GM12878 (cell line): ENCODE data around the gene FNIP1. TPM values are rescaled to one million over a fixed set of nuclear protein-coding genes. Genes with fewer than 3 reads are reported as not detected.

Source experiments
- ATAC-seq: fragments of 200-7000 bp; cut with Tn5 transposase; 3 replicates; pipeline ENCODE4 v1.9.1; 2020; ENCODE audit warnings: mild to moderate bottlenecking, moderate library complexity
- BruUV-seq: library from RNA; stranded (reverse); fragments of 400-500 nt; replicated peaks from 2 replicates; lab custom pipeline; 2021; lab: Mats Ljungman, UMichigan
- CTCF ChIA-PET: fragments of 300-600 bp; sonication (Branson Sonifier 250); formaldehyde crosslinking; extraction: SDS; loops from one replicate; lab custom pipeline; 2021; ENCODE audit warnings: inconsistent platforms; lab: Yijun Ruan, JAX
- POLR2A ChIA-PET: fragments of 350-600 bp; formaldehyde crosslinking; extraction: SDS; loops from one replicate; lab custom pipeline; 2021; ENCODE audit warnings: inconsistent platforms; lab: Charles Lee
- RAD21 ChIA-PET: fragments of 300-600 bp; sonication (Branson Sonifier 250); formaldehyde crosslinking; loops from one replicate; lab custom pipeline; 2023; ENCODE audit warnings: antibody characterized with exemption; ENCODE audit not compliant: unreplicated experiment; lab: Charles Lee
- SMC1A ChIA-PET: fragments of 300-600 bp; sonication (Branson Sonifier 250); formaldehyde crosslinking; loops from one replicate; lab custom pipeline; 2023; ENCODE audit not compliant: unreplicated experiment, uncharacterized antibody; lab: Charles Lee
- DNase-seq: peaks from one replicate; pipeline ENCODE4 v3.0.0-alpha.2; 2011; ENCODE audit warnings: low read depth, low spot score
- FAIRE-seq: peaks from 3 replicates; lab custom pipeline; 2011; peaks lifted over from hg19 to GRCh38; lab: Jason Lieb, UNC
- H2AFZ ChIP-seq: 2 replicates; pipeline ENCODE4 v1.6.0; 2011; ENCODE audit warnings: low read depth, low read length, control low read depth; ENCODE audit not compliant: control insufficient read depth
- H3K27ac ChIP-seq: 2 replicates; pipeline ENCODE4 v1.5.1; 2011; ENCODE audit warnings: control low read depth; ENCODE audit not compliant: control insufficient read depth, insufficient read depth
- H3K27me3 ChIP-seq, 2 experiments: replicated peaks in 1 of 2; 2 replicates each; pipeline versions ENCODE4 v1.6.0 to v1.6.1; 2011; ENCODE audit warnings: low read length in 1 of 2; ENCODE audit not compliant: control insufficient read depth in 2 of 2, insufficient read depth in 2 of 2
- H3K36me3 ChIP-seq, 2 experiments: 2 replicates each; pipeline ENCODE4 v1.5.1; 2011; ENCODE audit warnings: low read length in 1 of 2; ENCODE audit not compliant: control insufficient read depth in 2 of 2, insufficient read depth in 2 of 2
- H3K4me1 ChIP-seq: 2 replicates; pipeline ENCODE4 v1.6.1; 2011; ENCODE audit warnings: mild to moderate bottlenecking, low read length, moderate library complexity, mixed read lengths; ENCODE audit not compliant: control insufficient read depth, insufficient read depth
- H3K4me2 ChIP-seq: 2 replicates; pipeline ENCODE4 v1.6.0; 2011; ENCODE audit warnings: control low read depth; ENCODE audit not compliant: control insufficient read depth, insufficient read depth
- H3K4me3 ChIP-seq: fragments of 200-600 bp; sonication (generic); 2 replicates; pipeline ENCODE4 v1.5.1; 2016
- H3K79me2 ChIP-seq: 2 replicates; pipeline ENCODE4 v1.6.0; 2011; ENCODE audit warnings: low read length; ENCODE audit not compliant: control insufficient read depth, insufficient read depth
- H3K9ac ChIP-seq: 2 replicates; pipeline ENCODE4 v1.8.0; 2011; ENCODE audit warnings: low read length, control low read depth, mixed read lengths; ENCODE audit not compliant: control insufficient read depth, insufficient read depth
- H3K9me3 ChIP-seq: replicated peaks from 3 replicates; pipeline ENCODE4 v1.5.1; 2011; ENCODE audit warnings: mild to moderate bottlenecking, low read length; ENCODE audit not compliant: control insufficient read depth, insufficient read depth
- H4K20me1 ChIP-seq: 2 replicates; pipeline ENCODE4 v1.6.0; 2011; ENCODE audit not compliant: control insufficient read depth, insufficient read depth
- ATF3 ChIP-seq: IDR thresholded peaks from 2 replicates; pipeline ENCODE4 v1.6.1; 2011; ENCODE audit warnings: low read depth, mild to moderate bottlenecking, low read length, moderate library complexity, borderline replicate concordance; ENCODE audit errors: extremely low read depth
- BRCA1 ChIP-seq: IDR thresholded peaks from 2 replicates; pipeline ENCODE4 v1.6.1; 2011; ENCODE audit warnings: low read depth, low read length, improper control_type of control experiment
- CEBPB ChIP-seq, 2 experiments: fragments of 150-350 bp in 1 of 2; IDR thresholded peaks; 2 replicates each; pipeline ENCODE4 v1.6.1; 2012 to 2014; ENCODE audit warnings: low read depth in 2 of 2, low read length in 2 of 2, borderline replicate concordance in 1 of 2, inconsistent platforms in 1 of 2
- EGR1 ChIP-seq, 2 experiments: IDR thresholded peaks; 1 replicate in 1 of 2; 2 replicates in 1 of 2; pipeline ENCODE4 v1.6.1; 2011 to 2012; ENCODE audit warnings: low read depth in 2 of 2, low read length in 2 of 2, borderline replicate concordance in 1 of 2, mild to moderate bottlenecking in 1 of 2, moderate library complexity in 1 of 2
- GABPA ChIP-seq: IDR thresholded peaks from 2 replicates; pipeline ENCODE4 v1.6.1; 2014; ENCODE audit warnings: antibody characterized with exemption, low read depth, mild to moderate bottlenecking, inconsistent platforms
- KLF5 ChIP-seq: fragments of 450-650 bp; IDR thresholded peaks from 2 replicates; pipeline ENCODE4 v1.6.1; 2014; ENCODE audit warnings: mild to moderate bottlenecking; ENCODE audit not compliant: partially characterized antibody
- LARP7 ChIP-seq: fragments of 450-650 bp; IDR thresholded peaks from 2 replicates; pipeline ENCODE4 v1.6.1; 2017; ENCODE audit warnings: mild to moderate bottlenecking
- POLR2AphosphoS2 ChIP-seq: IDR thresholded peaks from 2 replicates; pipeline ENCODE4 v1.6.1; 2011; ENCODE audit warnings: low read depth, mild to moderate bottlenecking, low read length, improper control_type of control experiment, moderate library complexity
- RAD51 ChIP-seq: fragments of 450-650 bp; IDR thresholded peaks from 2 replicates; pipeline ENCODE4 v1.6.1; 2016; ENCODE audit warnings: moderate library complexity, mild to moderate bottlenecking, inconsistent platforms
- RELB ChIP-seq: fragments of 450-650 bp; IDR thresholded peaks from 2 replicates; pipeline ENCODE4 v1.6.1; 2017; ENCODE audit warnings: low read depth, mild to moderate bottlenecking, moderate library complexity
- RFX5 ChIP-seq: IDR thresholded peaks from 2 replicates; pipeline ENCODE4 v1.6.1; 2011; ENCODE audit warnings: low read depth, low read length, improper control_type of control experiment
- STAT1 ChIP-seq: fragments of 450-650 bp; conservative IDR thresholded peaks from 2 replicates; pipeline ENCODE4 v1.6.1; 2014; ENCODE audit warnings: antibody characterized with exemption, mild to moderate bottlenecking
- SUPT20H ChIP-seq: IDR thresholded peaks from 2 replicates; pipeline ENCODE4 v1.6.1; 2011; ENCODE audit warnings: low read depth, mild to moderate bottlenecking, low read length, moderate library complexity, borderline replicate concordance; ENCODE audit not compliant: control insufficient read depth
- ZBTB33 ChIP-seq: fragments of 450-650 bp; IDR thresholded peaks from 2 replicates; pipeline ENCODE4 v1.6.1; 2017; ENCODE audit warnings: mild to moderate bottlenecking
- WGBS: methylation state at CpG from one replicate; pipeline ENCODE4 v1.1.6; 2016; ENCODE audit warnings: low lambda C conversion rate; ENCODE audit not compliant: insufficient replicate concordance, insufficient coverage; ENCODE audit errors: missing lambda C conversion rate; 5-methylcytosine and 5-hydroxymethylcytosine counted together
- in situ Hi-C: fragments of 300-500 bp; cut with MboI; formaldehyde crosslinking; loops from 9 replicates; pipeline ENCODE4 v1.14.3; 2018; ENCODE audit warnings: mixed read lengths
- intact Hi-C: fragments of 100-400 bp; cut with micrococcal nuclease; formaldehyde crosslinking; loops from one replicate; pipeline ENCODE4 v1.14.2; 2022; ENCODE audit not compliant: unreplicated experiment
- polyA plus RNA-seq, 11 experiments: library from polyadenylated mRNA; depleted of rRNA in 4 of 11; unstranded in 6 of 11; stranded (reverse) in 5 of 11; fragments of >200 nt; fragmentation: Nextera tagmentation in 4 of 11; fragmentation: Illumina TruSeq in 1 of 11; extraction: Ambion mirVana in 4 of 11; extraction: Trizol in 1 of 11; gene quantifications; 1 replicate in 1 of 11; 2 replicates in 10 of 11; pipeline versions ENCODE4 v1.2.1 to v1.2.3, GENCODE V29; 2011 to 2016; ENCODE audit warnings: inconsistent platforms in 2 of 11, missing spikeins in 2 of 11, low read depth in 1 of 11
- total RNA-seq, 4 experiments: library from RNA; depleted of rRNA in 3 of 4; stranded (reverse); fragments of >200 nt in 3 of 4; fragmentation: Illumina TruSeq in 1 of 4; extraction: Trizol in 1 of 4; gene quantifications; 2 replicates each; pipeline versions ENCODE4 v1.2.1 to v1.2.3, GENCODE V29; 2013 to 2021
- TF ChIP-seq, protein P1 (sequence below): fragments of 450-650 bp; IDR thresholded peaks from 2 replicates; pipeline ENCODE4 v1.6.1; 2018; ENCODE audit warnings: borderline replicate concordance, mild to moderate bottlenecking; ENCODE audit not compliant: partially characterized antibody
- TF ChIP-seq, protein P2 (sequence below): fragments of 450-650 bp; IDR thresholded peaks from 2 replicates; pipeline ENCODE4 v1.6.1; 2017; ENCODE audit warnings: borderline replicate concordance

FNIP1 gene
- total and polyA plus RNA-seq, 10 of the 15 experiments (the other 5 are each of a cell fraction or from before 2014, with no cell fraction given), result 4.3 to 18.0 (median 14.0) TPM

DNA sequence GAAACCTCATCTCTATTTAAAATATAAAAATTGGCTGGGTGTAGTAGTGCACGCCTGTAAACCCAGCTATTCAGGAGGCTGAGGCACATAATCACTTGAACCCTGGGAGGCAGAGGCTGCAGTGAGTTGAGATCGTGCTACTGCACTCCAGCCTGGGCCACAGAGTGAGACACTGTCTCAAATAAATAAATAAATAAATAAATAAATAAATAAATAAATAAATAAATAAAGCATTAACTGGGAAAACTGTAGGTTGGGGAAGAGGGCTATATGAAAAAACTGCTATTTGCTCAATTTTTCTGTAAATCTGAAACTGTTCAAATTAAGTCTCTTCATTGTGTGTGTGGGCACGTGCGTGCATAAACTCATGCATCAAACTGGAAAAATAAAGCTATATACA, 101.9 kb downstream of the FNIP1 start:
- Histone ChIP-seq H3K27me3 (no peaks in the 10 kb centered on the region), H3K9ac (no peak overlapping the region), H3K36me3 (peaks cover 0 to 12% of the 10 kb centered on the region in 2 experiments; a peak in 1 of 4 replicates), H3K27ac (no peak overlapping the region), H3K4me2 (no peak overlapping the region), H3K4me1 (no peaks in the 10 kb centered on the region), H3K9me3 (no peaks in the 10 kb centered on the region), H3K4me3 (no peak overlapping the region), H3K79me2 (no peaks in the 10 kb centered on the region), H4K20me1 (no peaks in the 10 kb centered on the region), H2AFZ (no peak overlapping the region)
- RAD21 ChIA-PET, result no interaction called here
- ATAC-seq (no peak), DNase-seq (no peak), FAIRE-seq (no peak)
- CTCF ChIA-PET, result interaction anchor here (0.7 to 5.5 kb wide), 2 partner anchors 47 to 105 kb away, joined by 4 to 17 read pairs; no protein-coding TSS in a partner anchor
- SMC1A ChIA-PET, result interaction anchor here (0.5 to 1.0 kb wide), 2 partner anchors 67 to 1694 kb away, joined by 3 read pairs; no protein-coding TSS in a partner anchor
- BruUV-seq, result no TSS peak
- intact Hi-C loops, result no loop called here
- POLR2A ChIA-PET, result no interaction called here
- in situ Hi-C loops, result no loop called here
- WGBS, result 97% methylated on average over 4 of the region's 4 CpGs
- TF ChIP-seq RELB (no peak), ZBTB33 (no peak), RFX5 (no peak), LARP7 (no peak), BRCA1 (no peak), CEBPB (IDR thresholded peaks at IDR 0.05; ENCODE audit: borderline replicate concordance in 1 of 2, low read depth in 2 of 2, low read length in 2 of 2) (no peak), ATF3 (no peak), SUPT20H (no peak), GABPA (no peak), POLR2AphosphoS2 (no peak), KLF5 (no peak), RAD51 (no peak), STAT1 (no peak), EGR1 (IDR thresholded peaks at IDR 0.05; ENCODE audit: borderline replicate concordance in 1 of 2, low read depth in 2 of 2, low read length in 2 of 2) (no peak)
- TF ChIP-seq, protein P1, sequence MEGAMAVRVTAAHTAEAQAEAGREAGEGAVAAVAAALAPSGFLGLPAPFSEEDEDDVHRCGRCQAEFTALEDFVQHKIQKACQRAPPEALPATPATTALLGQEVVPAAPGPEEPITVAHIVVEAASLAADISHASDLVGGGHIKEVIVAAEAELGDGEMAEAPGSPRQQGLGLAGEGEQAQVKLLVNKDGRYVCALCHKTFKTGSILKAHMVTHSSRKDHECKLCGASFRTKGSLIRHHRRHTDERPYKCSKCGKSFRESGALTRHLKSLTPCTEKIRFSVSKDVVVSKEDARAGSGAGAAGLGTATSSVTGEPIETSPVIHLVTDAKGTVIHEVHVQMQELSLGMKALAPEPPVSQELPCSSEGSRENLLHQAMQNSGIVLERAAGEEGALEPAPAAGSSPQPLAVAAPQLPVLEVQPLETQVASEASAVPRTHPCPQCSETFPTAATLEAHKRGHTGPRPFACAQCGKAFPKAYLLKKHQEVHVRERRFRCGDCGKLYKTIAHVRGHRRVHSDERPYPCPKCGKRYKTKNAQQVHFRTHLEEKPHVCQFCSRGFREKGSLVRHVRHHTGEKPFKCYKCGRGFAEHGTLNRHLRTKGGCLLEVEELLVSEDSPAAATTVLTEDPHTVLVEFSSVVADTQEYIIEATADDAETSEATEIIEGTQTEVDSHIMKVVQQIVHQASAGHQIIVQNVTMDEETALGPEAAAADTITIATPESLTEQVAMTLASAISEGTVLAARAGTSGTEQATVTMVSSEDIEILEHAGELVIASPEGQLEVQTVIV, result no peak
- TF ChIP-seq, protein P2, sequence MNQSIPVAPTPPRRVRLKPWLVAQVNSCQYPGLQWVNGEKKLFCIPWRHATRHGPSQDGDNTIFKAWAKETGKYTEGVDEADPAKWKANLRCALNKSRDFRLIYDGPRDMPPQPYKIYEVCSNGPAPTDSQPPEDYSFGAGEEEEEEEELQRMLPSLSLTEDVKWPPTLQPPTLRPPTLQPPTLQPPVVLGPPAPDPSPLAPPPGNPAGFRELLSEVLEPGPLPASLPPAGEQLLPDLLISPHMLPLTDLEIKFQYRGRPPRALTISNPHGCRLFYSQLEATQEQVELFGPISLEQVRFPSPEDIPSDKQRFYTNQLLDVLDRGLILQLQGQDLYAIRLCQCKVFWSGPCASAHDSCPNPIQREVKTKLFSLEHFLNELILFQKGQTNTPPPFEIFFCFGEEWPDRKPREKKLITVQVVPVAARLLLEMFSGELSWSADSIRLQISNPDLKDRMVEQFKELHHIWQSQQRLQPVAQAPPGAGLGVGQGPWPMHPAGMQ, result no peak
